Liver (tissue), 9 donors: ENCODE measurements around the gene CDH4. TPM values are rescaled to one million over a fixed set of nuclear protein-coding genes. Genes with fewer than 3 reads are reported as not detected.

ENCODE experiments used
- DNase-seq: peaks from one replicate; pipeline ENCODE4 v3.0.0-alpha.2; 2017; ENCODE audit warnings: low spot score
- H3K27ac ChIP-seq, 2 donors: one replicate each; pipeline ENCODE4 v1.7.0; 2013; ENCODE audit warnings: inconsistent platforms in 2 of 2, low read length in 2 of 2, control low read depth in 1 of 2, low read depth in 1 of 2, mild to moderate bottlenecking in 1 of 2
- H3K27me3 ChIP-seq, 4 donors: one replicate each; pipeline versions ENCODE4 v1.6.1 to v1.7.0; 2013; ENCODE audit warnings: low read length in 3 of 4, inconsistent platforms in 1 of 4, mild to moderate bottlenecking in 1 of 4, moderate library complexity in 1 of 4; ENCODE audit not compliant: control insufficient read depth in 4 of 4, insufficient read depth in 4 of 4
- H3K36me3 ChIP-seq, 4 donors: one replicate each; pipeline versions ENCODE4 v1.6.1 to v1.7.0; 2013; ENCODE audit warnings: low read length in 3 of 4, mild to moderate bottlenecking in 3 of 4, low read depth in 1 of 4, moderate library complexity in 1 of 4; ENCODE audit not compliant: control insufficient read depth in 4 of 4, insufficient read depth in 3 of 4
- H3K4me1 ChIP-seq, 4 donors: one replicate each; pipeline versions ENCODE4 v1.6.1 to v1.7.0; 2013; ENCODE audit warnings: low read length in 3 of 4, mild to moderate bottlenecking in 3 of 4, moderate library complexity in 1 of 4; ENCODE audit not compliant: control insufficient read depth in 4 of 4, insufficient read depth in 4 of 4
- H3K4me3 ChIP-seq, 3 donors: one replicate each; pipeline versions ENCODE4 v1.6.1 to v1.7.0; 2013; ENCODE audit warnings: low read length in 3 of 3, control low read depth in 1 of 3, low read depth in 1 of 3, mild to moderate bottlenecking in 1 of 3
- H3K9ac ChIP-seq, 2 donors: one replicate each; pipeline ENCODE4 v1.7.0; 2013; ENCODE audit warnings: low read length in 2 of 2, mild to moderate bottlenecking in 2 of 2, moderate library complexity in 2 of 2, control low read depth in 1 of 2, low read depth in 1 of 2
- H3K9me3 ChIP-seq, 4 donors: one replicate each; pipeline versions ENCODE4 v1.6.1 to v1.7.0; 2013; ENCODE audit warnings: low read length in 3 of 4; ENCODE audit not compliant: control insufficient read depth in 4 of 4
- ATF3 ChIP-seq: IDR thresholded peaks from 2 replicates; pipeline ENCODE4 v1.6.1; 2016; ENCODE audit warnings: antibody characterized with exemption
- EGR1 ChIP-seq, 2 donors: IDR thresholded peaks; 2 replicates each; pipeline ENCODE4 v1.6.1; 2016 to 2018; ENCODE audit warnings: antibody characterized with exemption in 2 of 2, low read depth in 2 of 2
- FOXA1 ChIP-seq: IDR thresholded peaks from 2 replicates; pipeline ENCODE4 v1.6.1; 2016; ENCODE audit warnings: antibody characterized with exemption
- FOXA2 ChIP-seq: IDR thresholded peaks from 2 replicates; pipeline ENCODE4 v1.6.1; 2016; ENCODE audit warnings: antibody characterized with exemption
- GABPA ChIP-seq, 2 donors: IDR thresholded peaks in 1 of 2; conservative IDR thresholded peaks in 1 of 2; 2 replicates each; pipeline ENCODE4 v1.6.1; 2016; ENCODE audit warnings: antibody characterized with exemption in 2 of 2, mild to moderate bottlenecking in 1 of 2, moderate library complexity in 1 of 2
- HNF4A ChIP-seq, 2 donors: conservative IDR thresholded peaks; 2 replicates each; pipeline ENCODE4 v1.6.1; 2016; ENCODE audit warnings: antibody characterized with exemption in 2 of 2, mild to moderate bottlenecking in 2 of 2
- HNF4G ChIP-seq: IDR thresholded peaks from 2 replicates; pipeline ENCODE4 v1.6.1; 2016; ENCODE audit warnings: antibody characterized with exemption
- JUND ChIP-seq, 2 donors: IDR thresholded peaks; 2 replicates each; pipeline ENCODE4 v1.6.1; 2016; ENCODE audit warnings: antibody characterized with exemption in 2 of 2
- NR2F2 ChIP-seq: IDR thresholded peaks from 2 replicates; pipeline ENCODE4 v1.6.1; 2016; ENCODE audit warnings: antibody characterized with exemption
- RAD21 ChIP-seq, 2 donors: IDR thresholded peaks; 2 replicates each; pipeline ENCODE4 v1.6.1; 2016; ENCODE audit warnings: antibody characterized with exemption in 2 of 2, mild to moderate bottlenecking in 2 of 2
- REST ChIP-seq: IDR thresholded peaks from 2 replicates; pipeline ENCODE4 v1.6.1; 2016; ENCODE audit warnings: antibody characterized with exemption, mild to moderate bottlenecking
- RXRA ChIP-seq, 2 donors: IDR thresholded peaks; 2 replicates each; pipeline ENCODE4 v1.6.1; 2017 to 2018; ENCODE audit warnings: antibody characterized with exemption in 2 of 2, mild to moderate bottlenecking in 1 of 2
- SP1 ChIP-seq: IDR thresholded peaks from 2 replicates; pipeline ENCODE4 v1.6.1; 2018; ENCODE audit warnings: antibody characterized with exemption, mild to moderate bottlenecking
- TAF1 ChIP-seq: conservative IDR thresholded peaks from 2 replicates; pipeline ENCODE4 v1.6.1; 2016; ENCODE audit warnings: antibody characterized with exemption, mild to moderate bottlenecking
- YY1 ChIP-seq: IDR thresholded peaks from 2 replicates; pipeline ENCODE4 v1.6.1; 2016; ENCODE audit warnings: antibody characterized with exemption, mild to moderate bottlenecking
- ZBTB33 ChIP-seq: IDR thresholded peaks from 2 replicates; pipeline ENCODE4 v1.6.1; 2016; ENCODE audit warnings: antibody characterized with exemption
- WGBS: extraction: QIAGEN DNeasy Blood & Tissue Kit; methylation state at CpG from one replicate; pipeline ENCODE4 v1.1.7; 2013; 5-methylcytosine and 5-hydroxymethylcytosine counted together
- polyA plus RNA-seq, 2 donors: library from polyadenylated mRNA; stranded (reverse) in 1 of 2; unstranded in 1 of 2; fragments of 200-250 nt in 1 of 2; fragments of >200 nt in 1 of 2; fragmentation: Nextera tagmentation in 1 of 2; extraction: Ambion mirVana in 1 of 2; gene quantifications; one replicate each; pipeline versions ENCODE4 v1.2.1 to v1.2.3, GENCODE V29; 2013 to 2015
- total RNA-seq, 2 donors: library from RNA; depleted of rRNA; stranded (reverse); fragments of >200 nt; gene quantifications; one replicate each; pipeline ENCODE4 v1.2.3, GENCODE V29; 2014
- TF ChIP-seq, protein P1 (sequence below): fragments of 150-350 bp; IDR thresholded peaks from 2 replicates; pipeline ENCODE4 v1.5.1; 2017; ENCODE audit warnings: improper control_type of control experiment, low read depth, low read length; ENCODE audit not compliant: missing input control
- TF ChIP-seq, protein P2 (sequence below): IDR thresholded peaks from 2 replicates; pipeline ENCODE4 v1.6.1; 2016; ENCODE audit warnings: antibody characterized with exemption
- donor health status: healthy.
- donor health status: healthy.
- donor health status: healthy.
- donor health status: healthy.
- donor health status: healthy.

The CDH4 gene
- total and polyA plus RNA-seq, 4 donors, result 0.03 to 0.25 (median 0.19) TPM; not detected in 1

DNA sequence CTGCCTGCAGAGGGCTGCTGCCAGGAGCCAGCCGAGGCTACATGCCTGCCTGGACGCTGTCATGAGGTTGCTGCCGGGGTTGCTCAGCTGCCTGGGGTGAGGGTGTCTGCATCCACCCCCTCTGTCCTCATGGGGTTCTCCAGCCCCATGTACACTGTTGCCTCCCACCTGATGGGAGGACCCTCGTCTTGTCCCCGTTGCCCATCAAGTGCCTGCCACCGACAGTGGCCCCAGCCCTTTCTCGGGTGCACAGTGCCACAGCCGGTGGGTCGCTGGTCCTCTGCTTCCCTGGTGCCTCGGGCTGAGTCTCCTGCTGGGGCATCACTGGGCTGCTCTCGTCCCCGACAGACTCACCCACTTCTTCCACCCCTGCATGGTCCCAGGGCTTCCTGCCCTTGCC is 313.7 kb downstream of the CDH4 start:
- DNase-seq, result no peak
- H3K9ac ChIP-seq, result no peak overlapping the region
- H3K9me3 ChIP-seq, result no peaks in the 10 kb centered on the region
- H3K36me3 ChIP-seq, result no peaks in the 10 kb centered on the region
- WGBS, result 84% methylated on average over 12 of the region's 12 CpGs
- no peak overlapping the region for H3K27ac ChIP-seq
- H3K27me3 ChIP-seq, result peaks cover 0 to 3% (median 0%) of the 10 kb centered on the region in 4 donors
- H3K4me1 ChIP-seq, result no peaks in the 10 kb centered on the region
- H3K4me3 ChIP-seq, result no peak overlapping the region
- TF ChIP-seq ATF3, result no peak
- no peak for TF ChIP-seq GABPA (IDR thresholded peaks at IDR 0.05 in 1 of 2, conservative IDR thresholded peaks at IDR 0.05 in 1 of 2)
- TF ChIP-seq HNF4G, result no peak
- no peak for TF ChIP-seq RAD21 (IDR thresholded peaks at IDR 0.05)
- TF ChIP-seq RXRA (IDR thresholded peaks at IDR 0.05), result no peak
- TF ChIP-seq TAF1, result no peak
- no peak for TF ChIP-seq FOXA2
- TF ChIP-seq REST, result no peak
- no peak for TF ChIP-seq NR2F2
- TF ChIP-seq FOXA1, result no peak
- no peak for TF ChIP-seq ZBTB33
- TF ChIP-seq JUND (IDR thresholded peaks at IDR 0.05), result no peak
- TF ChIP-seq, protein P1, sequence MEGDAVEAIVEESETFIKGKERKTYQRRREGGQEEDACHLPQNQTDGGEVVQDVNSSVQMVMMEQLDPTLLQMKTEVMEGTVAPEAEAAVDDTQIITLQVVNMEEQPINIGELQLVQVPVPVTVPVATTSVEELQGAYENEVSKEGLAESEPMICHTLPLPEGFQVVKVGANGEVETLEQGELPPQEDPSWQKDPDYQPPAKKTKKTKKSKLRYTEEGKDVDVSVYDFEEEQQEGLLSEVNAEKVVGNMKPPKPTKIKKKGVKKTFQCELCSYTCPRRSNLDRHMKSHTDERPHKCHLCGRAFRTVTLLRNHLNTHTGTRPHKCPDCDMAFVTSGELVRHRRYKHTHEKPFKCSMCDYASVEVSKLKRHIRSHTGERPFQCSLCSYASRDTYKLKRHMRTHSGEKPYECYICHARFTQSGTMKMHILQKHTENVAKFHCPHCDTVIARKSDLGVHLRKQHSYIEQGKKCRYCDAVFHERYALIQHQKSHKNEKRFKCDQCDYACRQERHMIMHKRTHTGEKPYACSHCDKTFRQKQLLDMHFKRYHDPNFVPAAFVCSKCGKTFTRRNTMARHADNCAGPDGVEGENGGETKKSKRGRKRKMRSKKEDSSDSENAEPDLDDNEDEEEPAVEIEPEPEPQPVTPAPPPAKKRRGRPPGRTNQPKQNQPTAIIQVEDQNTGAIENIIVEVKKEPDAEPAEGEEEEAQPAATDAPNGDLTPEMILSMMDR, result no peak
- TF ChIP-seq HNF4A (conservative IDR thresholded peaks at IDR 0.05), result no peak
- no peak for TF ChIP-seq SP1
- TF ChIP-seq, protein P2, sequence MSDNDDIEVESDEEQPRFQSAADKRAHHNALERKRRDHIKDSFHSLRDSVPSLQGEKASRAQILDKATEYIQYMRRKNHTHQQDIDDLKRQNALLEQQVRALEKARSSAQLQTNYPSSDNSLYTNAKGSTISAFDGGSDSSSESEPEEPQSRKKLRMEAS, result no peak
- no peak for TF ChIP-seq EGR1 (IDR thresholded peaks at IDR 0.05; ENCODE audit: low read depth in 2 of 2)

GRCh38 chr20:61566691-61567090 is 314.6 kb downstream of the CDH4 start:
- TF ChIP-seq FOXA2 (no peak), YY1 (no peak), RXRA (IDR thresholded peaks at IDR 0.05) (no peak), REST (no peak)
- no peaks in the 10 kb centered on the region for H3K4me1 ChIP-seq
- peaks cover 0 to 3% (median 0%) of the 10 kb centered on the region in 4 donors for H3K27me3 ChIP-seq
- no peak overlapping the region for H3K27ac ChIP-seq
- no peaks in the 10 kb centered on the region for H3K36me3 ChIP-seq
- H3K9ac ChIP-seq, result no peak overlapping the region
- WGBS, result 81% methylated on average over 22 of the region's 22 CpGs
- H3K9me3 ChIP-seq, result no peaks in the 10 kb centered on the region
- no peak for DNase-seq
- H3K4me3 ChIP-seq, result no peak overlapping the region
